ENCODE data around the gene PRMT2.

PRMT2 gene

DNA sequence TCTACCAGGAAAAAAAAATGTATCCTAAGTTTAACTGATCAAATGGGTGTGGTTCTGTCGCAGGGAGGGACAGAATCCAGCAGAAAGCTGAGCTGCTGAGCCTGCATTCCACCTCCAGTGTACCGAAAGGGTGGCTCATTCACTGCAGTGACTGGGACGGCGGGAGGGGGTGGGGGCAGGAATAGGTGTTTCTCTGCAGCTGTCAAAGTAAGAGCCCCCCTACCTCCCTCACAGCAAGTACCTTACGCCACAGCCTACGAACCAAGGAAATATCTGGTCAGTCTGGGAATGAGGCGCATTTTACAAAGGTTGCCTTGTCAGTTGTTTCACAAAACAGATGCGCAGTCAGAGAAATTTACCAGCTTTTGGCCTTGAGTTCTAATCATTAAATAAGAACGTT is 32.2 kb upstream of the PRMT2 start:
- no peak for DNase-seq (ENCODE audit: low read depth, low spot score)
- Histone ChIP-seq H3K36me3 (ENCODE audit: insufficient read depth, low read length) (no peaks in the 10 kb centered on the region), H3K9ac (ENCODE audit: insufficient read length) (no peak overlapping the region), H3K27ac (peak overlapping the region; percentile 90; the same call in 1 of the 2 replicates), H3K4me3 (no peak overlapping the region), H3K9me3 (ENCODE audit: low read depth, low read length) (no peaks in the 10 kb centered on the region)
- TF ChIP-seq FOXP2 (optimal IDR thresholded peaks at IDR 0.05; ENCODE audit: control extremely low read depth, extremely low read length, insufficient read depth) (no peak), POLR2AphosphoS5 (IDR thresholded peaks at IDR 0.05; ENCODE audit: borderline replicate concordance, low read depth, low read length) (no peak), EZH2 (IDR thresholded peaks at IDR 0.05) (no peak)

DNA sequence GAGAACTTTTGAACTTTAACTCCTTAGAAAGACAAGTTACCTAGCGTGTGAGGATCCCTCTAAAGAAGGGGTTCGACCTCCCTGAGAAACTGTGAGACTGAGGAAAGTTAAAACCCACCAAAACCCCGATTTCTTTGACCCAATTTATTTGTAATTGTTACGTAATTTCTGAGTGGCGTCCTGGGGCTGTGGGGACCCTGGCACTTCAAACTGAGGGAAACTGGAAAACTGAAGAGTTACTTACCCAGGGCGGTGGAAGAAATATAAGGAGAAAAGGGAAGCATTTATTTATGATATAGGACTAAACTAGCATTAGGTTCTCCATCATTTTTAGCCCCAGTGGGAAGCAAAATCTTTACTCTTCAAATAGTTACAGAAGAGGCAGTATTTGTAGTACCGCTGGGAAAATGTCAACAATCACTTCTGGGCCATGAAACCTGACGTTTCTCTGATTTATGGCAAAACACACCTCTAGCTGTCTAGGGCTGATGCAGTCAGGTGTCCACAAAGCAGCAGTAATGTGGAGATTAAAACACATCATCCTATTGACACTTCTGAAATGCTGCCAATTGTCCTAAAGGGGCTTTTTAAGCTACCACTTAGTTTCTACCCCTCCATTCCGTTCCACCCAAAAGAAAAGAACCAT is 31.0 kb upstream of the PRMT2 start:
- peak overlapping the region; percentile 90 for H3K27ac ChIP-seq
- TF ChIP-seq POLR2AphosphoS5 (IDR thresholded peaks at IDR 0.05; ENCODE audit: borderline replicate concordance, low read depth, low read length) (no peak), FOXP2 (optimal IDR thresholded peaks at IDR 0.05; ENCODE audit: control extremely low read depth, extremely low read length, insufficient read depth) (no peak), EZH2 (IDR thresholded peaks at IDR 0.05) (no peak)

DNA sequence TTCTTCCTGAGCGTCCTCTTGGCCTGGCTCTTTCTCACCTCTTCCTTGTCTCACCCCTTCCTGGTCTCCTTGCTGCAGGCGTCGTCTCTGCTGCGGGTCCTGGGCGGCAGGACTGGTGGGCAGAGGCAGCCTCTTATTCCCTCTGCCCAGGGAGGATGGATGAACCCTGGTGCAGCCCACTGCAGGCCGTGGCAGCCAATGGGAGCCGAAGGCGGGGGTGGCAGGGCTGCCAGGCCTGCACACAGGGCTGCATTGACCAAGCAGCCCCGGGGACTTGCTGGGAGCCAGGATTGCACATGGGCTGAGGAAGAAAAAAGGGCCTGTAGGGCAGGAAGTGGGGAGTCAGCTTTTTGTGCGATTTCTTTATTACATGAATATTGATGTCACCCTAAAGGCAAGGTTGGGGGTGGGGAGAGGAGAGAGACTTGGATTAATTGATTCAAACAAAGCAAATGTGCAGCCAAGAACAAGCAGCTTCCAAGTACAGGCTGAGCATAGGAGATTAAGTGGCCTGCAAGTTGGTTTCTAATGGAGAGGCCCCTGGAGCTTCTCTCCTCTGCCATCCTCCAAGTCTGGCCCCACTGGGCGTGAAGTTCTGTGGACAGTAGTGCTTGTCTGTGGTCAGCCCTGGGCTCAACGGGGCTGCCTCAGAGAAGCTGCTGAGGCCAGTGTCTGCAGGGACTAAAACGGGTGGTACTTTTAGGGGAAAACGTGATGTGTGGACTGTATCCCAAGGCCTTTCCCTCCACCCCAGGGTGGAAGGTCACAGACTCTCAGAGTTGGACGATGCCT is 30.3 kb upstream of the PRMT2 start, which contains the start of gene S100B:
Gene S100B, minus strand, starts transcription at position 108 of the 792 bp plus-strand sequence. CDS start 2,667 bp downstream, outside the sequence.
- peak; percentile 83 for DNase-seq (ENCODE audit: low read depth, low spot score)

More for the DNA sequence above, 31.0 kb upstream of the PRMT2 start:
- Histone ChIP-seq H3K9me3 (ENCODE audit: low read depth, low read length) (no peaks in the 10 kb centered on the region), H3K9ac (ENCODE audit: insufficient read length) (peak overlapping the region; percentile 42), H3K4me3 (peak overlapping the region; percentile 64), H3K36me3 (ENCODE audit: insufficient read depth, low read length) (no peaks in the 10 kb centered on the region)
- no peak for DNase-seq (ENCODE audit: low read depth, low spot score)

DNA sequence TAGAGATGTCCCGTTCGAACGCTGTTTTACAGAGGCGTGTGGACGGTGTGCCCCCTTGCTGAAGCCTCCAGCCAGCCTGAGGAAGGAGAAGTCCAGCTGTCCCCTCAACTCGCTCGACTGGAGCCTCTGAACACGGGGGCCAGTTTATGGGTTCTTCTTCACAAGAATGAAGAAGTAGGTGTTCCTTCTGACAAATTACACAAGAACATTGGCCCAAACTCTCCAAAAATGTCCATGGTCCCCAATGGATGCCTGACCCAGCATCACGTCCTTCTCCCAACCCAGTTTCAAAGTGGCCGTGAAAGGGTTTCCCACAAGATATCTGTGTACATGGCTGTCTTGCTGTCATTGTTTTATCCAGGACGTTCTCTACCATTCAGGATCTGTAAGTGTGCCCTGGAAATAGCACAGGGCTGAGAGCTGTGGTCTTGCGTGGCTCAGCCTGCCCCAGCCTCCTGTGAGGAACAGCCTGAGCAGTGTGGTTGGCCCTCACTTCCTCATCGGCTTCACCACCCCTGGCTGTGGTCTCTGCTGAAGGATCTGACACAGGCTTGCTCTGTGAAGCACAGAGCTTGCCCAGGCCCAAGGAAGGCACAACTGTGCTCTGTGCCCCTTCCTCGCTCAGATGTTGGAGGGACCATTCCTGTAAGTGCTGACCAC is 29.6 kb upstream of the PRMT2 start:
- Histone ChIP-seq H3K9ac (ENCODE audit: insufficient read length) (peak overlapping the region; percentile 53), H3K36me3 (ENCODE audit: insufficient read depth, low read length) (no peaks in the 10 kb centered on the region), H3K27ac (peak overlapping the region; percentile 90), H3K4me3 (peak overlapping the region; percentile 64), H3K9me3 (ENCODE audit: low read depth, low read length) (no peaks in the 10 kb centered on the region)
- TF ChIP-seq EZH2 (IDR thresholded peaks at IDR 0.05) = no peak
- no peak for TF ChIP-seq FOXP2 (optimal IDR thresholded peaks at IDR 0.05; ENCODE audit: control extremely low read depth, extremely low read length, insufficient read depth)
- TF ChIP-seq POLR2AphosphoS5 (IDR thresholded peaks at IDR 0.05; ENCODE audit: borderline replicate concordance, low read depth, low read length) = no peak
- DNase-seq (ENCODE audit: low read depth, low spot score) = no peak

More for the DNA sequence above, 30.3 kb upstream of the PRMT2 start, which contains the start of gene S100B:
- H3K9ac ChIP-seq (ENCODE audit: insufficient read length) = peak within 1 kb of the TSS; percentile 53
- no peaks in the 10 kb centered on the region for H3K9me3 ChIP-seq (ENCODE audit: low read depth, low read length)
- no peaks in the 10 kb centered on the region for H3K36me3 ChIP-seq (ENCODE audit: insufficient read depth, low read length)
- peak; percentile 69 for TF ChIP-seq FOXP2 (optimal IDR thresholded peaks at IDR 0.05; ENCODE audit: control extremely low read depth, extremely low read length, insufficient read depth)
- no peak for TF ChIP-seq EZH2 (IDR thresholded peaks at IDR 0.05)
- peak; percentile 71 for TF ChIP-seq POLR2AphosphoS5 (IDR thresholded peaks at IDR 0.05; ENCODE audit: borderline replicate concordance, low read depth, low read length)
- H3K4me3 ChIP-seq = peak within 1 kb of the TSS; percentile 64
- peak within 1 kb of the TSS; percentile 90 for H3K27ac ChIP-seq

DNA sequence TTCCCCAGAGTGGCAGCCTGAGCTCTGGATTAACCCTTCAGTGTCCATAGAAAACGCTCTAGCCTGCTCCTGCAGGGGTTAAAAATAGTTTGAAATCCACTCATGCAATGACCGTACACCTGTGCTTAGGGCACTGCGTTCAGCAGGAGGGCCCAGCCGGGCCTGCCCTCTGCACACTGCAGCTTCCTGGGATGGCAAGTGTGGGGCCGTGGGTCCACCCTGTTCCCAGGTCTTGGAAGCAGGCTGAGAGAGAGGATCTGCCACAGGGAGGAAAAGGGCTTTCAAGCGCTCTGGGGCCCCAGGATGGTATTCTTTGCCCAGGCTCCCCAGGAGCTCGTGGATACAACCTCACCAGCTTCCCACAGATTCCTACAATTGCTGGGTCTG is 29.1 kb upstream of the PRMT2 start:
- Histone ChIP-seq H3K36me3 (ENCODE audit: insufficient read depth, low read length) (no peaks in the 10 kb centered on the region), H3K9ac (ENCODE audit: insufficient read length) (no peak overlapping the region), H3K9me3 (ENCODE audit: low read depth, low read length) (no peaks in the 10 kb centered on the region), H3K4me3 (no peak overlapping the region), H3K27ac (no peak overlapping the region)
- TF ChIP-seq EZH2 (IDR thresholded peaks at IDR 0.05) = no peak
- no peak for TF ChIP-seq POLR2AphosphoS5 (IDR thresholded peaks at IDR 0.05; ENCODE audit: borderline replicate concordance, low read depth, low read length)
- TF ChIP-seq FOXP2 (optimal IDR thresholded peaks at IDR 0.05; ENCODE audit: control extremely low read depth, extremely low read length, insufficient read depth) = no peak
- DNase-seq (ENCODE audit: low read depth, low spot score) = no peak

DNA sequence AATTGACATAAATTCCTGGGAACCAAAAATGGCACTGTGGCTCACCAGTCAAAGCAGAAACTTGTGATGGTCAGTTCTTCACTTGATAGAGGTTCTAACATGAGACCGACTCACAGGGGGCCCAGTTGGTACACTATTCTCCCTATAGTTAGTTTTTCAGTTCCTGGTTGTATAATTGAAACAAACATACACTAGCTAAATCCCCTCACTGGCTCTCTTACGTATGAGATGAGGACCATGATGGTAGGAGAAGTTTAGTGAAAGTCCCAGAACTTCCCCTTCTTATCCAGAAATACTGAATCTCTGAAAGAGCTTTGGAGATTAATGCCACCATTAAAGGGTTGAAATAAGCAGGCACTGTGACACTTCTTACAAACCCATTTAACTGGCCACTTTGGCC is 27.8 kb upstream of the PRMT2 start:
- TF ChIP-seq FOXP2 (optimal IDR thresholded peaks at IDR 0.05; ENCODE audit: control extremely low read depth, extremely low read length, insufficient read depth) = no peak
- H3K27ac ChIP-seq = no peak overlapping the region
- no peak overlapping the region for H3K9ac ChIP-seq (ENCODE audit: insufficient read length)
- DNase-seq (ENCODE audit: low read depth, low spot score) = no peak
- no peaks in the 10 kb centered on the region for H3K9me3 ChIP-seq (ENCODE audit: low read depth, low read length)
- H3K4me3 ChIP-seq = no peak overlapping the region
- H3K36me3 ChIP-seq (ENCODE audit: insufficient read depth, low read length) = no peaks in the 10 kb centered on the region

DNA sequence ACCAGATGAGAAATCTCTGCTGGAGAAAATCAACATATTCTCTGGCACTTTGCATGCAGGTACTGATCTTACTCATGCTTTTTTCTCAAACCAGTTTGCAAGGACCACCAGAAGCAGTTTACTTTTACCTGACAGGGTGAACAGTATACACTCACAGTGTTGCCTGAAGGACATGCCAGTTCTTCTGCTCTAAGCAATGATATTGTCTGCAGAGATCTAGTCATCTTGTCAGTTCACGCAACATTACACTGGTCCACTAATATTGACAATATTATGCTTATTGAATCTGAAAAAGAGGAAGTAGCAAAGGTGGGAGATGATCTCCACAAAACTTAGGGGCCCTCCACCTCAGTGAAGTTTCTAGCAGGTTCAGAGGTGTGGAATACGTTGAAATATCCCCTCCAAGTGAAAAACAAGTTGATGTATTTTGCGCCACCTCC is 26.8 kb upstream of the PRMT2 start:
- Histone ChIP-seq H3K9ac (ENCODE audit: insufficient read length) (no peak overlapping the region), H3K9me3 (ENCODE audit: low read depth, low read length) (no peaks in the 10 kb centered on the region), H3K4me3 (no peak overlapping the region), H3K27ac (no peak overlapping the region), H3K36me3 (ENCODE audit: insufficient read depth, low read length) (no peaks in the 10 kb centered on the region)
- no peak for DNase-seq (ENCODE audit: low read depth, low spot score)
- TF ChIP-seq EZH2 (IDR thresholded peaks at IDR 0.05) (no peak), FOXP2 (optimal IDR thresholded peaks at IDR 0.05; ENCODE audit: control extremely low read depth, extremely low read length, insufficient read depth) (no peak), POLR2AphosphoS5 (IDR thresholded peaks at IDR 0.05; ENCODE audit: borderline replicate concordance, low read depth, low read length) (no peak)

All from SK-N-MC (cell line).